G401.6 (cell line): ENCODE data around the gene ITGA2.
A peak's percentile ranks its signal among the peaks of the same experiment; 100 is the strongest.

ENCODE experiments used
- FAIRE-seq: peaks from 2 replicates; lab custom pipeline; 2012; peaks lifted over from hg19 to GRCh38; lab: Jason Lieb, UNC

ITGA2 gene

GRCh38 chr5:53063791-53064190 lies 74.6 kb downstream of the ITGA2 start:
- no peak for FAIRE-seq

GRCh38 chr5:53066088-53066487 lies 76.9 kb downstream of the ITGA2 start:
- no peak for FAIRE-seq

- no peak for FAIRE-seq
These were observed 78.5 kb downstream of the ITGA2 start for GRCh38 chr5:53067641-53068040.

- no peak for FAIRE-seq
These were observed 79.2 kb downstream of the ITGA2 start for GRCh38 chr5:53068291-53068836.

GRCh38 chr5:53069626-53070025 lies 80.5 kb downstream of the ITGA2 start:
- no peak for FAIRE-seq

- FAIRE-seq: no peak
These were observed 82.1 kb downstream of the ITGA2 start for GRCh38 chr5:53071298-53071697.

GRCh38 chr5:53071738-53072137 lies 82.6 kb downstream of the ITGA2 start:
- no peak for FAIRE-seq

- FAIRE-seq: no peak
These were observed 84.2 kb downstream of the ITGA2 start for GRCh38 chr5:53073348-53073747.

GRCh38 chr5:53076014-53076583 lies 86.9 kb downstream of the ITGA2 start:
- no peak for FAIRE-seq

- FAIRE-seq: no peak
These were observed 91.1 kb downstream of the ITGA2 start for GRCh38 chr5:53080271-53080670.

- FAIRE-seq: no peak
These were observed 94.8 kb downstream of the ITGA2 start for GRCh38 chr5:53083927-53084326.

GRCh38 chr5:53084546-53085255 lies 95.5 kb downstream of the ITGA2 start:
- FAIRE-seq: no peak

GRCh38 chr5:53087171-53087570 lies 98.0 kb downstream of the ITGA2 start:
- FAIRE-seq: no peak

- FAIRE-seq: no peak
These were observed 98.5 kb downstream of the ITGA2 start for GRCh38 chr5:53087621-53088121.

- no peak for FAIRE-seq
These were observed 100.4 kb downstream of the ITGA2 start for GRCh38 chr5:53089481-53089991.

- no peak for FAIRE-seq
These were observed 101.1 kb downstream of the ITGA2 start for GRCh38 chr5:53090229-53090628.

GRCh38 chr5:53091289-53091688 lies 102.1 kb downstream of the ITGA2 start:
- FAIRE-seq: no peak

GRCh38 chr5:53092242-53092641 lies 103.1 kb downstream of the ITGA2 start:
- FAIRE-seq: no peak

GRCh38 chr5:53095217-53095616 lies 106.1 kb downstream of the ITGA2 start:
- no peak for FAIRE-seq

GRCh38 chr5:53095931-53096525 lies 106.9 kb downstream of the ITGA2 start:
- peak; percentile 96 for FAIRE-seq

- FAIRE-seq: no peak
These were observed 110.4 kb downstream of the ITGA2 start for GRCh38 chr5:53099546-53099945.

GRCh38 chr5:53100606-53101005 lies 111.5 kb downstream of the ITGA2 start:
- FAIRE-seq: no peak
